ENCODE measurements around the gene PTPRD.

DNA sequence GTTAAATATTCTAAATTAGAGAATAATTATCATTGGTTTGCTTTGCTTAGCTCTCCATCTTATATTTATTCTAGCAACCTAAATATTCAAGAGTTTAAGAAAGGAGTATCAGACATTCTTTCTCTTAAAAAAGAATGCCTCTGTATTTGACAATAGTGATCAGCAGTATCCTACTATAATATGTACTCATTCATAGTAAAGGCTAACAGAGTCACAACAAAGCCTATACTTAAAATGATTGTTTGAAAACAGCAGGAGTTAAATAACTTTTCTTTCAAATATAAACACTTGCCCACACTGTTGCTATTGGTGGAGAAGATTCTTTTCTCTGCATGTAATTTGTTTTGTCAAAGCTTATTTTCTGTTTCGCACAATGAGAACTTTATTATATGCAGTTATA is 178.4 kb downstream of the PTPRD start:
- TF ChIP-seq, protein P1, sequence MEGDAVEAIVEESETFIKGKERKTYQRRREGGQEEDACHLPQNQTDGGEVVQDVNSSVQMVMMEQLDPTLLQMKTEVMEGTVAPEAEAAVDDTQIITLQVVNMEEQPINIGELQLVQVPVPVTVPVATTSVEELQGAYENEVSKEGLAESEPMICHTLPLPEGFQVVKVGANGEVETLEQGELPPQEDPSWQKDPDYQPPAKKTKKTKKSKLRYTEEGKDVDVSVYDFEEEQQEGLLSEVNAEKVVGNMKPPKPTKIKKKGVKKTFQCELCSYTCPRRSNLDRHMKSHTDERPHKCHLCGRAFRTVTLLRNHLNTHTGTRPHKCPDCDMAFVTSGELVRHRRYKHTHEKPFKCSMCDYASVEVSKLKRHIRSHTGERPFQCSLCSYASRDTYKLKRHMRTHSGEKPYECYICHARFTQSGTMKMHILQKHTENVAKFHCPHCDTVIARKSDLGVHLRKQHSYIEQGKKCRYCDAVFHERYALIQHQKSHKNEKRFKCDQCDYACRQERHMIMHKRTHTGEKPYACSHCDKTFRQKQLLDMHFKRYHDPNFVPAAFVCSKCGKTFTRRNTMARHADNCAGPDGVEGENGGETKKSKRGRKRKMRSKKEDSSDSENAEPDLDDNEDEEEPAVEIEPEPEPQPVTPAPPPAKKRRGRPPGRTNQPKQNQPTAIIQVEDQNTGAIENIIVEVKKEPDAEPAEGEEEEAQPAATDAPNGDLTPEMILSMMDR (conservative IDR thresholded peaks at IDR 0.05; ENCODE audit: low read depth in 2 of 2), result no peak
- no peak for TF ChIP-seq EZH2phosphoT487 (IDR thresholded peaks at IDR 0.05; ENCODE audit: unreplicated experiment)
